ES-I3 (cell line): ENCODE measurements around the gene PKD1.

Experiments used
- H3K36me3 ChIP-seq: 2 replicates; pipeline ENCODE4 v1.6.1; 2013; ENCODE audit warnings: mild to moderate bottlenecking, low read length, control low read depth, moderate library complexity; ENCODE audit not compliant: insufficient read depth
- H3K4me1 ChIP-seq: 2 replicates; pipeline ENCODE4 v1.6.1; 2013; ENCODE audit warnings: mild to moderate bottlenecking, control low read depth, low read length; ENCODE audit not compliant: insufficient read depth
- H3K9ac ChIP-seq: 2 replicates; pipeline ENCODE4 v1.6.1; 2013; ENCODE audit warnings: low read depth, mild to moderate bottlenecking, low read length, moderate library complexity
- H3K9me3 ChIP-seq: 2 replicates; pipeline ENCODE4 v1.6.1; 2013; ENCODE audit warnings: mild to moderate bottlenecking, low read length, moderate library complexity; ENCODE audit not compliant: control insufficient read depth, insufficient read depth

Gene PKD1

GRCh38 chr16:2082171-2082982, 53.3 kb downstream of the PKD1 start:
- no peaks in the 10 kb centered on the region for H3K9me3 ChIP-seq
- no peak overlapping the region for H3K9ac ChIP-seq
- no peaks in the 10 kb centered on the region for H3K4me1 ChIP-seq
- peaks cover 3% of the 10 kb centered on the region; the same call in 1 of the 2 replicates for H3K36me3 ChIP-seq

- H3K4me1 ChIP-seq: no peaks in the 10 kb centered on the region
- H3K9ac ChIP-seq: no peak overlapping the region
- no peaks in the 10 kb centered on the region for H3K9me3 ChIP-seq
- peaks cover 4% of the 10 kb centered on the region; the same call in 1 of the 2 replicates for H3K36me3 ChIP-seq
These were observed 54.3 kb downstream of the PKD1 start for GRCh38 chr16:2081201-2082084.

GRCh38 chr16:2079991-2080390, 55.7 kb downstream of the PKD1 start:
- Histone ChIP-seq H3K9me3 (no peaks in the 10 kb centered on the region), H3K36me3 (peaks cover 4% of the 10 kb centered on the region), H3K4me1 (no peaks in the 10 kb centered on the region), H3K9ac (no peak overlapping the region)

- H3K4me1 ChIP-seq: no peaks in the 10 kb centered on the region
- peaks cover 4% of the 10 kb centered on the region for H3K36me3 ChIP-seq
These were observed 56.3 kb downstream of the PKD1 start for GRCh38 chr16:2079311-2079800.

GRCh38 chr16:2078691-2079090, 57.0 kb downstream of the PKD1 start:
- Histone ChIP-seq H3K9me3 (no peaks in the 10 kb centered on the region), H3K4me1 (no peaks in the 10 kb centered on the region), H3K36me3 (peaks cover 4% of the 10 kb centered on the region), H3K9ac (no peak overlapping the region)

More at GRCh38 chr16:2079311-2079800, 56.3 kb downstream of the PKD1 start:
- Histone ChIP-seq H3K9me3 (no peaks in the 10 kb centered on the region), H3K9ac (no peak overlapping the region)

- Histone ChIP-seq H3K36me3 (peaks cover 4% of the 10 kb centered on the region), H3K9ac (no peak overlapping the region)
These were observed 57.6 kb downstream of the PKD1 start for GRCh38 chr16:2078096-2078495.

GRCh38 chr16:2077696-2078095, 58.0 kb downstream of the PKD1 start:
- no peaks in the 10 kb centered on the region for H3K9me3 ChIP-seq
- H3K4me1 ChIP-seq: no peaks in the 10 kb centered on the region
- H3K36me3 ChIP-seq: peaks cover 4% of the 10 kb centered on the region

More at GRCh38 chr16:2078096-2078495, 57.6 kb downstream of the PKD1 start:
- Histone ChIP-seq H3K9me3 (no peaks in the 10 kb centered on the region), H3K4me1 (no peaks in the 10 kb centered on the region)

GRCh38 chr16:2077016-2077415, 58.7 kb downstream of the PKD1 start:
- H3K4me1 ChIP-seq: no peaks in the 10 kb centered on the region
- no peaks in the 10 kb centered on the region for H3K9me3 ChIP-seq
- H3K9ac ChIP-seq: no peak overlapping the region
- peaks cover 4% of the 10 kb centered on the region for H3K36me3 ChIP-seq

More at GRCh38 chr16:2077696-2078095, 58.0 kb downstream of the PKD1 start:
- no peak overlapping the region for H3K9ac ChIP-seq

- H3K9ac ChIP-seq: no peak overlapping the region
- H3K36me3 ChIP-seq: peaks cover 4% of the 10 kb centered on the region
- H3K9me3 ChIP-seq: no peaks in the 10 kb centered on the region
- no peaks in the 10 kb centered on the region for H3K4me1 ChIP-seq
These were observed 59.4 kb downstream of the PKD1 start for GRCh38 chr16:2076072-2076865.

GRCh38 chr16:2075631-2076030, 60.1 kb downstream of the PKD1 start:
- Histone ChIP-seq H3K9ac (no peak overlapping the region), H3K9me3 (no peaks in the 10 kb centered on the region), H3K4me1 (no peaks in the 10 kb centered on the region), H3K36me3 (peaks cover 4% of the 10 kb centered on the region)

GRCh38 chr16:2074071-2074470, 61.6 kb downstream of the PKD1 start:
- Histone ChIP-seq H3K36me3 (peaks cover 4% of the 10 kb centered on the region), H3K9me3 (no peaks in the 10 kb centered on the region), H3K9ac (no peak overlapping the region), H3K4me1 (no peaks in the 10 kb centered on the region)

GRCh38 chr16:2072926-2073325, 62.8 kb downstream of the PKD1 start:
- Histone ChIP-seq H3K4me1 (no peaks in the 10 kb centered on the region), H3K9me3 (no peaks in the 10 kb centered on the region), H3K36me3 (peaks cover 4% of the 10 kb centered on the region), H3K9ac (no peak overlapping the region)

GRCh38 chr16:2071454-2072202, 64.1 kb downstream of the PKD1 start:
- Histone ChIP-seq H3K4me1 (no peaks in the 10 kb centered on the region), H3K9ac (no peak overlapping the region), H3K9me3 (no peaks in the 10 kb centered on the region), H3K36me3 (no peaks in the 10 kb centered on the region; the same call in none of the 2 replicates)
